GM03348 (cell line): ENCODE results near the gene ASPHD2.
"Not testable (repeated sequence)": the region's sequence is repeated elsewhere in the genome, so short reads cannot be mapped to it uniquely, and the experiment has no call there.

Experiments
- DNase-seq: peaks from one replicate; pipeline ENCODE4 v3.0.0; 2012; ENCODE audit warnings: low spot score

ASPHD2 gene, protein sequence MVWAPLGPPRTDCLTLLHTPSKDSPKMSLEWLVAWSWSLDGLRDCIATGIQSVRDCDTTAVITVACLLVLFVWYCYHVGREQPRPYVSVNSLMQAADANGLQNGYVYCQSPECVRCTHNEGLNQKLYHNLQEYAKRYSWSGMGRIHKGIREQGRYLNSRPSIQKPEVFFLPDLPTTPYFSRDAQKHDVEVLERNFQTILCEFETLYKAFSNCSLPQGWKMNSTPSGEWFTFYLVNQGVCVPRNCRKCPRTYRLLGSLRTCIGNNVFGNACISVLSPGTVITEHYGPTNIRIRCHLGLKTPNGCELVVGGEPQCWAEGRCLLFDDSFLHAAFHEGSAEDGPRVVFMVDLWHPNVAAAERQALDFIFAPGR

DNA sequence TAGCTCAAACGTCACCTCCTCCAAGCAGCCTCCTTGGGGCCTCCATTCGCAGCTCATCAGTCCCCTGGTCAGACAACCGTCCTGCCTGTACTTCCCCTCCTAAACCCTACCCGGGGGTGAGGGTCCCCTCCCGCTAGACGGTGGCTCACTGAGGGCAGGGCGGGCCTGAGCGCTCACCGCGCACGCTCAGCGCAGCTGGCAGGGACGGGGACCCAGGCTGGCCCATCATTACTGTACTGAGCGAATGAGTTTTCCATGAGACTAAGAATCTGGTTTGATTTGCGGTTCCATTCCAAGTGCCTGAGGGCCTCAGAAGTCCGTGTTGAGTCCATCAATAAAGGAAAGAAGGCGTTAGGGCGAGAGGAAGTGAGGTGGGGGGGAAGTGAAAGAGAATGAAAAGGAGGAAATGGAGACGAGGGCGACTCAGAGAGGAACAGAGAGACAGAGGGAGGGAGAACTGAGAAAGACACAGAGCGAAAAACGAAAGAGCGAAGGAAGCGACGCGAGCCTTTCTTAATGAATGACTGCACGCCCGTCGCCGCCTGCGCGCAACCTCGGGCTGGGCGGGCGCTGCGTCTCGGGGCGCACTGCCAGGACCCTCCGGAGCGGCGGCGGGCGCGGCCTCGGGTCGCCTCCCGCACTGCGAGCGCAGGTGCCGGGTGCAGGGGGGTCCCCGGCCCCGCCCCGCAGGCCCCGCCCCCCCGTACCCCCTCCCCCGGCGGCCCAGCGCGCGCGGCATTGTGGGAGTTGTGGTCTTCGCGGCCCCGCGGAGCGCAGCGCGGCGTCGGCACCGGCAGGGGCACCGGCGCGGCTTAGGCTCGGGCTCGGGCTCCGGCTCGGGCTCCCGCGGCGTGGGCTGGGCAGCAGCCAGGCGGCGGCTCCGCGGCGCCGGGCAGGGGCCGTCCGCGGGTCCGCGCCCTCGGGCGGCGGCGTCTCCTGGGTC is at the start of gene ASPHD2:
TSS of gene ASPHD2 (plus strand) at position 746 of the 943 bp plus-strand sequence. CDS start 4,356 bp downstream, outside the sequence.
- DNase-seq, result peak; percentile 91

DNA sequence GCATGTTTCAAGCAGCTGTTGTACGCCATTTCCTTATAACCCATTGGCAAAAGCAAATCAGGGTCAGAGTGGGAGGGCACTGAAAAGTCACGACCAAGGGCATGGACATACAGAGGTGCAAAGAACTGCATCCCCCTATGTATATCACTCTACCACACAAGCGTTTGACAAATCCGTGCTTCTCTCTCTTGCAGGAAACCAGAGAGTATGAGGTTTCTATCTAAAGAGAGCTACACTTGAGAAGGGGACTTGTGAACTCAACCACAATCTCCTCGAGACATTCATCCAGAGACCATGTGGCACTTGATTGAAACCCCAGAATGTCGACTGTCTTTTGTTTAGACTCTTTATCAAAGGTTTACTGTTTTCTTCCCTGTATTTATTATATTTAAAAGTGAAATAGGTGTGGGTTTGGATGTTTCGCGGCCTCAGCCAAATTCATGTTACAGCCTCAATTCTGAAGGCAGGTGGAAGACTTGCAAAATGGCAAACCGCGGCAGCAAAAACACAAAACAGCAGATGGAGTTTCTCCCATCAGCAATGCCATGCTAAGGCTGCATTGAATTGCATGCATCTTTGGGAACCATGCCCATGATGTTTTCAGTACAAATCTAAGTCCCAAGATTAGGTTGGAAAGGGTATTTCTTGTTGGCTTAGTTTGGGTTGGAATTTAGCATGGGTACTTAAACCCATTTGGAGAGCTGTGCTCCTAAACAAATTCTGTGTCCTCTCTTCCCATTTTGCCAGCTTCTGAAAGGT is 48.8 kb upstream of the ASPHD2 start:
- DNase-seq, result no peak

DNA sequence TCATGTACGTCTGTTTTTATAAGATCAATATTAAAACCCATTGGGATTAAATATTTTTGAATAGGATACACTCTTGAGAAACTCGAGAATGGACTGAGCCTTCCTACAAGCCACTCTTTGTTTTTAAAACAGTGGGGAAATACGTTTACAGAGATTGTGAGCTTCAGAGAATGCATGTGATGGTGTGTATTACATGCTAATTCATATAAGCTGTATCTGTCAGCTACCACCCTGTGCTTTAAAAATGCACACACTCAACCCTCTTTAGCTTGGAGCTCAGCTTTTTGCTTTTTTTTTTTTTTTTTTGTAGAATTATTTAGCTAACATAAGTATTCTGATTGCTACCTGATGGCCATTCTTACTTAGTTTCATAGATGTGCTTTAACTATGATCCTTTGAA is 46.3 kb upstream of the ASPHD2 start:
- no peak for DNase-seq

DNA sequence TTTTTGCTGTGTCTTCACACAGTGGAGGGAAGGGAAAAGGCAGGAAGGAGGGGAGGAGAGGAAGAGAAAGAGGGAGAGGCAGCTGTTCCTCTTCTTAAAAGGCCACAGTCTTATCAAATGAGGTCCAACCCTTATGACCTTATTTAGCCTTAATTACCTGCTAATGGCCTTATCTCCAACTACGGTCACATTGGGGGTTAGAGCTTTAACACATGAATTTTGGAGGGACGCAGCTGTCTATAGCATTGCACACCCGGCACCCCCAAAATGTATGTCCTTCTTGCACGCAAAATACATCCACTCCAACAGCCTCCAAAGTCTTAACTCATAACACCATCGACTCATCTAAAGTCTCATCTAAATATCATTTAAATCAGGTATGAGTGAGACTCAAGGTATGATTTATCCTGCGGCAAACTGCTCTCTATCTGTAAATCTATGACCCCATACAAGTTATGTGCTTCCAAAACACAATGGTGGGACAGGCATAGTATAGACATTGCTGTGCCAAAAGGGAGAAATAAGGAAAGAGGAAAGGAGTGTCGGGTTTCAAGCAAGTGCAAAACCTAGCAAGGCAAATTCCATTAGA is 45.0 kb upstream of the ASPHD2 start:
- no peak for DNase-seq

DNA sequence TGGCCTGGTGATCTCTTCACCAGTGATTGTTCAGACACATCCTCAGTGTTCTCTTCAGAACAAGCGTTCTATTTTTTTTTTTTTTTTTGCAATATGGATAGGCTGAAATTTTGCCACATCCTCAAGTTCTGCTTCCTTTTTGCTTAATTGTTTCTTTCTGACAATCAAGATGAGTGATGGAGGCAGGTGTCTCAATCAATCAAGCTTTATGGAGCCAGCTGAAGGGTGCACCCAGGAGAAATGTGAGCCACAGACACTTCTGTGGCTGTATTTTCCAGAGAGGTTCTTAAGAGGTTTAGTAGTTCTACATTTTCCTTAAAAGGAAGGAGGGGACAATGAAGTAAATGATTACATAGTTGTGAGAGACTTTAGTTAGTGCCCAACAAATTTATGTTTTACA is 43.9 kb upstream of the ASPHD2 start:
- no peak for DNase-seq

DNA sequence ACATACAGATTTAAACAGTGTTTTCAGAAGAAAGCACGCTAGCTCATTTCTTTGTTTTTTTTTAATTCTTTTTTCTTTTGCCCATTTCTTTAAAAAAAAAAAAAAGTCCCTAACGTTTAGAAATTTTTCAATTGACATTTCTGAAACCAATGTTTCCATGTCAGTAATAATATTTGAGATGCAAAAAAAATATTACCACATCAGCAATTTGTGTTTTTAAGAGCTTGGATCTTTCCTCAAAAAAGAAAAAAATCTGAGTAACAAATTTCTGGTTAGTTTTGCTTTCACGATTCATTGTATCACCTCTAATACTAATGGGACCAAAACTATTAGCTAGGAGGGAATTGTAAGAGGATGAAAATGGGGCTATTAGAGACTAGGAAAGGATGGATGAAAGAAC is 39.9 kb upstream of the ASPHD2 start:
- no peak for DNase-seq

DNA sequence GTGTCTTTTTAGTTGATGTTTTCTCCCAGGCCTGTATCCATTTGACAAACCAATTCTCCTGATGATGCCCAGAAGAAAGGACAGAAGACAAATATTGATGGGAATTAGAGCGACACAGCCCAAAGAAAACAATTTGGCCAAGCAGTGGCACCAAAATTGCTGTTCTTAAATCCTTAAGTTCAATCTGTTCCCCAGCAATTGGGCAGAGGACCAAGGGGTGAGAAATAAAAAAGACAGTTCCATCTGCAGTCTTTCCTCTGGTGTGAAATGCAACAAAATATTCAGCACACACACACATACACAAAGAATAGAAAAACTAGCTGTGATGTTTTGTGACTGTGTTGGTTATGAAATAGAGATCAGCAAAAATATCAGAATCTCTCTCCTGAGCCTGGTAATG is 38.0 kb upstream of the ASPHD2 start:
- no peak for DNase-seq

DNA sequence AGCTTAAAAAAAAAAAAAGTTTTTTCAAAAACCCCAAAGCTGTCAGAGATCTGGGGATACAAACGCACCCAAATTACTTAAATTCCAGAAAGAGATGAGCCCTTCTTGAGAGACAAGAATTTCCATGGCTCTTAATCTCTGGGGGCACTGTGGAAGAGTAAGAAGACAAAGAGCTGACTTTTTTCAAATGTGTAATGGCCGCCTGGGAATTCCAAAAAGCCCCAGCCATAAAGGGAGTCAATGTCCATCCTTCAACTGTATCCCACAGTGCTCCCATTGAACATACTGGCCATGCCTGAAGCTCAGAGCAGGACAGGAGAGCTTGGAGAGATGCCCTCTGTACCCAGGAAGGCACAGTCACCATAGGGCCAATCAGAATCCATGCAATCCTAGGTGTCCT is 37.4 kb upstream of the ASPHD2 start:
- DNase-seq, result no peak

DNA sequence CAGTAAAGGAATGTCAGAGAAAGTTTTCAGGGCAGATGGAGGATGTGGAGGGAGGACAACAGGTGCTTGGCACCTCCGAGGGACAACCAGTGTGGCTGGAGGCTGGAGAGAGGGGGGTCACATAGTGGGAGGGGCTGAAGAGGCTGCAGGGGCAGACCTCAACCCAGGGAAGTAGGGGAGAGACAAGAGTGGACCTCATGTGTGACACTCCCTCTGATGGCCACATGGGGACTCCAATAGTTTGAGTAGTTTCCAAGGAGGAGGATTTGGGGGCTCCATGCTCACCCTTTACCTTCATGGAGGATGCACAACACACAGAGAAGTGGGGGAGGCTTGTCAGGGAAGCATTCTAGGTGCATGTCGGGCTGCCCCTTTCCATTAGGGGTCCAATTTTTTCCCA is 35.1 kb upstream of the ASPHD2 start:
- DNase-seq, result no peak

DNA sequence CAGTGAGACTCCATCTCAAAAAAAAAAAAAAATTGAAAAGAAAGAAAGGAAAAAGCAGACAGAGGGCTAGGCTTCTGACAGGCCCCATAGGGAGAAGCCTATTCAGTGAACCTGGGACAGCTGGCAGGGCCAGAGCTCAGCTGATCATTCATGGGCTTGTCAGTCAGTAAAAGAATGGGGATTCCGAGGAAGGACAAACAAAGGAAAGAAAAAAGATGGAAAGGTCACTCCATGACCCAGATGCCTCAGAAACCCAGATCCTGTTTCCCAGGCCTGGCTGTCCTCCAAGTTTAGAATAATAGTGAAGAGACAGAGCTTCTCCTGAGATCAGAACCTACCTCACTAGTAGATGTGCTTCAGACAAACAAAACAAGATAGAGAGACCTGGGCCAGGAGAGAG is 34.3 kb upstream of the ASPHD2 start:
- DNase-seq, result no peak

DNA sequence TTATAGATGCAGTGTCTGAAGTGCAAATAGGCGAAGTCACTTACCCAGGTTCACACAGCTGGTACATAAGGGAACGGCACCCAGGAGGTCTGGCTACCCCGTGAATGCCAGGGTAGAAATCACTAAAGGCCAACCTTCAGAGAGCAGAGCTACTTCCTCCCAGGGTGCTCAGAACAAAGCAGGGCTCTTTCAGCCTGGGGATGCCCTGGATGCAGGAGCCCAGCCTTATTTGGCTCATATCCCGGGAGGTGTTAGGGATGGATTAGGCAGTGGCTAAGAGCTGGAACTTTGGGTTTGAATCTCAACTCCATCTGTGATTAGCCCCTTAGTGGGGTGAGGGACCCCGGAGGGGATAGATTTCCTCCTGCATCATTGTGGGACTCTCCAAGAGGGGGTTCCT is 33.1 kb upstream of the ASPHD2 start:
- DNase-seq, result no peak

DNA sequence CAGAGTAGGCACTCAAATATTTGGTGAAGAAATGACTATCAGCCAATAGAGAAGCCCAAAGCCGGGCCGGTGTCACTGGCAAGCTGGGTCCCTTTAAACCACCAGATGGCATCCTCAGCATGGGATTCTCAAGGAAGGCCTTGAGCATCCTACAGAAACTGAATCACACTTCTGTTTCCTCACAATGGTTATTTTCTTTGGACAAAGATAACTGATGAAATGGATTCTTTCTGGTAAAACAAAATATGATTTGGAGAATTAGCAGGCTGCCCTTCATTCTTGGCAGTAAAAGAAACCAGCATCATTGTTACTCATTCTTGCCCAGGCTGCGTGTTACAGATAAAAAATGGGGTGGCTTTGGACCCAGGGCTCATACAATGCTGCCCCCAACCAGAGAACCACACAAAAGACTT is 30.3 kb upstream of the ASPHD2 start:
- DNase-seq, result peak; percentile 87

DNA sequence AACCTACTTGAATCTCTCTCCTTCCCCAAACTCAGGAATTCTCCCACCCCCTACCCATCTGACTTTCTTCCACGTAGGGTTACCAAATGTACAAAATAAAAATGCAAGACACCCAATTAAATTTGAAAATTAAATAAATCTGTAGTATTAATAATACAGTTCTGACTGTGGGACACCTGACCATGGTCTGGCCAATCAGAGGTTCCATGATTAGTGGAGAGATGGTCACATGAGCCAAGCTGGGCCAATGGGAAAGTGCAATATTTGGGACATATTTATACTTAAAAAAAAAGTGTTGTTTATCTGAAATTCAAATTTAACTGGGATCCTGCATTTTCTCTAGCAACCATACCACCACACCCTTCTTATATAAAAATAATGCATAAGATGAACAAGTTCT is 29.8 kb upstream of the ASPHD2 start:
- DNase-seq, result peak; percentile 15

DNA sequence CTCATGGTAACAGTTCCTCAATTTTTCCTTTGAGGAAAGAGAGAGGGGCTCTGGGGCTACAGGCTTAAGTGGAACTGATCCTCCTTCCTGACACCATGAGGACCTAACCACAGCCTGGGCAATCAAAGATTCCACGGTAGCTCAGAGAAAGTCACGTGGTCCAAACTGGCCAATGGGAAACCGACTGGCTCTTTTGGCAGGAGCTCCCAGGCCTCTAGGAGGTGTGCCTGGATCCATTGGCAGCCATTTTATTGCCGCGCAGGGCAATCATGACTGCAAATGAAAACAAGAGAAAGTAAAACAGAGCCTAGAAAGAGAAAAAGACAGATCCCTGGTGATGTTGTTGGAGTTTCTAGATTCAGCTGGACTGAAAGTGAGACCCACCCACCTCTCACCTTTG is 27.3 kb upstream of the ASPHD2 start:
- DNase-seq, result no peak

DNA sequence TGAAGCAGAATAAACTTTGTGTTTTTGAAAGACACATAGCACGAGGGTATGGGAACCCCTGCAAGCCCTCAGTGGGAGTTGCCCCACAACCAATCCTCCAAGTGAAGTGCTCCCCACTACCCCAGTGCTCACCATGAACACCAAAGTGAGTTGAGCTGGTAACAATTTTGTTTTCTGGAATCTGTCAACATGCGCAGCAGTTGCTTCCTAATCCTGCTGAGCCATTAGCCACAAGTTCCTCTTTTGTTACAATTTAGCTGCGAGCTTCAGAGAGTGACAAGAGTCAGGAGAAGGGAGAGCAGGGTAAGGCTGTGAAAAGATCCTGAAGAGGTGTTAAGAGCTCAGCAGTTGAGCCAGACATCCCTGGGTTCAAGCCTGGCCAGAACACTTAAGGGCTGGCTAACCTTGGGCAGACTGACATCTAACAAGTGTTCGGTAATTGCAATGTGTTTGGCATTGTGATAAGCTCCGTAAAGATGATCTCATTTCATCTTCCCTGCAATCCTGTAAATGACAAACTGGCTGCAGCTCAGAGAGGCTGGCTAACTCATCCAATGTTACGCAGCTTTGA is 24.1 kb upstream of the ASPHD2 start:
- DNase-seq, result no peak

DNA sequence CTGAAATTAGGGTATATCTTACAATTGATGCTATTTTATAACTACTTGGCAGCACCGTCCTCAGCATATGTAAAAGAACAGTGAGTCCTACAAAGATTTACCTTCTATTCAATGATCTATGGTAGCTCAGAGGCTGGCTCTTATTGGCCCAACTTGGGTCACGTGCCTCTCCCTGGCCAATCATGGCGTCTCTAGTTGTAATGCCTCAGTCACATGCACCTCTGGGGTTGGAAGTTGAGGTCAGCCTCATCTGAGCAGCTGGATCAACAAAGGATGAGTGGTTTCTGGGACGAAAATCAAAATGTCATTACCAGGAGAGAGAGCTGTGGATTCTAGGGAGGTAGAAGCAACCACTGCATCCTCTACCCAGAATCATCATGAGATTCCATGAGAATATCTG is 22.9 kb upstream of the ASPHD2 start:
- DNase-seq, result no peak

DNA sequence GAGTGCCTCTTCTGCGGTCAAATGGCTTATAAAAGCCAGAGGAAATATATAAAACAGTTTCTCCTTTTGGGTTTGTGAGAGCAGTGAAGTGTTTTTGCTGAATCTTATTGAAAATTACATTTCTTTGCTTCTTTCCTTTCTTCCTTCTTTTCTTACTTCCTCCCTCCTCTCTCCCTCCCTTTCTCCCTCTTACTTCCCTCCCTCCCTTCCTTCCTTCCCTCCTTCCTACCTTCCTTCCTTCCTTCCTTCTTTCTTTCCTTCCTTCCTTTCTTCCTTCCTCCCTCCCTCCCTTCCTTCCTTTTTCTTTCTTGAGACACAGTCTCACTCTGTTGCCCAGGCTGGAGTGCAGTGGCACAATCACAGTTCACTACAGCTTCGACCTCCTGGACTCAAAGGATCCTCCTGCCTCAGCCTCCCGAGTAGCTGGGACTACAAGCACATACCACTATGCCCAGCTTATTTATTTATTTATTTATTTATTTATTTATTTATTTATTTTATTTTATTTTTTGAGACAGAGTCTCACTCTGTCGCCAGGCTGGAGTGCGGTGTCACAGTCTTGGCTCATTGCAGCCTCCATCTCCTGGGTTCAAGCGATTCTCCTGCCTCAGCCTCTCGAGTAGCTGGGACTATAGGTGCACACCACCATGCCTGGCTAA is 20.4 kb upstream of the ASPHD2 start:
- not testable (repeated sequence) for DNase-seq

DNA sequence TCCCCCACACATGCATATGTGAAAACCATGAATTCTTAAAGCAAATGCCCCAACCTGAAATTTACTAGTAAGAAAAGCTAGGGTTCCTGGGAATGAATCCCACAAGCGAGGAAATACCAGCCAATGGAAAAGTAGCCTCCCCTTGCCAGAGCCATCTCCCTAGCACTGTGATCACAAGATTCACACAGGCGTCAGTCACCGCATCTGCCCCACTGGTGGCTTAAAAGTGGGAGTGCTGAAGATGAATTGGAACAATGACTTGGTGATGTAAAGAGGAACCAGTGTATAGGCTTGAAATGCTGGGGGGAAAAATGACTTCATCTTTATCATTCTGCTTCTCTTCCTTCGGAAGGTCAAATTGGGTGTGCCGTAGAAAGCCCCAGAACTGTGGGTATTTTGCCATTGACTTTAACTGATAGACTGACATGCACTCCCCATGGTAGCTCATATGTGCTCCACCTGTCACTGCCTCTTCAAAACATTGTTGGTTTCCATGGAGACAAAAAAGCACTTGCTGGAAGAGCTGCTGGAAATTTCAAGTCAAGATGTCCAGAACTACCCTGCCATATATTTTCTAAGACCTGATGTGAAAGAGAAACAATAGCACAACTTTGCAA is 19.2 kb upstream of the ASPHD2 start:
- DNase-seq, result no peak

DNA sequence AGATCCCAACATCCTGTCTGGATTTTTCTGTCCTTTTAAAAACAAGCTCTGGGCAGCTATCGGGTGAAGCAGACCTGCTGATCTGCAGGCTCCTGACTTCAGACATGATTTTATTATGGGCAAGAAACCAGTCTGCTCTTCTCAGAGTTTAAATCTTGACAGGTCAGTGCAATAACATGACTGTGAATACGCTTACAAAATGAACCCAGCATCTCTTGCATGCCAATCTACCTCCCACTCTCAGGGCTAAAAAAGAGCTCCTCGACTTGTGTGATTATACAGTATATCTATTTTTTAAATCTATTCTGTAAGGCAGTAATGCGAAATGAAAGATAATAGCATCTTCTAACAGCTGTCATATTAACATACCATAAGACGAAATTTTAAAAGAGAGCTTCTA is 18.7 kb upstream of the ASPHD2 start:
- no peak for DNase-seq

DNA sequence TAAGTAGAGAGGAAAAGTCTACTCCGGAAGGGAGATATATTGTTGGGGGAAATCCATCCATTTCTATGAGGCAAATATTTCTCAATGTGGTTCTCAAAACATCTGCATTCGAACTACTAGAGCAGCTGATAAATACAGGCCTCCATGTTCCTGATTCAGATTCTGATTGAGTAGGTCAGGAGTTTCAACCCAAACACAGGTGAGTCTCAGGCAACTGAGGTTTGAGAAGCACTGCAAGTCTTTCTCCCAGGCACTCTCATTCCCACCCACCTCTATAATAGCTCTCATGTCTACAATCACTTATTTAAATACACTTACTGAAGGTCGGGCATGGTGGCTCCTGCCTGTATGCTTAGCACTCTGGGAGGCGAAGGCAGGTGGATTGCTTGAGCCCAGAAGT is 14.7 kb upstream of the ASPHD2 start:
- DNase-seq, result no peak

DNA sequence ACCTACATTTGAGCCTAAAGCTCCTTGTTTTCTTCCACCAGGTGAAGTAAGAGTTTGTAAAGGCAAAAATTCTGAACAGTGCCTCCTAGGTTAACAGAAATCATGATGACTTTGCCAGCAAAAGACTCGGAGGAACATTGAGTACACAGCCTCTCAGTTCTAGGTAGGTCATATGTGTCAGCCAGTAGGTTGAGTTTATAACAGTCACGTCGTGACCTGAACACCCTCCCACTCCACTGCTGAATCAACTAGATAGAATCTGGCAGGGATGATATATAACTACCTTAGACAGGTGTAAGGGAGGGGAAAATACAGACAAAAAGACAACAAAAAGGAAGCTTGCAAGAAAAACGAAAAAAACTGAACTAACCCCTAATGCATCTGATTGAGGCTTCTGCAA is 12.8 kb upstream of the ASPHD2 start:
- DNase-seq, result no peak
